Effector CD4-positive, alpha-beta T cell (primary cell): ENCODE measurements around the gene SRPK2.

Source experiments
- DNase-seq: peaks from one replicate; pipeline ENCODE4 v3.0.0-alpha.2; 2020

SRPK2 gene

DNA sequence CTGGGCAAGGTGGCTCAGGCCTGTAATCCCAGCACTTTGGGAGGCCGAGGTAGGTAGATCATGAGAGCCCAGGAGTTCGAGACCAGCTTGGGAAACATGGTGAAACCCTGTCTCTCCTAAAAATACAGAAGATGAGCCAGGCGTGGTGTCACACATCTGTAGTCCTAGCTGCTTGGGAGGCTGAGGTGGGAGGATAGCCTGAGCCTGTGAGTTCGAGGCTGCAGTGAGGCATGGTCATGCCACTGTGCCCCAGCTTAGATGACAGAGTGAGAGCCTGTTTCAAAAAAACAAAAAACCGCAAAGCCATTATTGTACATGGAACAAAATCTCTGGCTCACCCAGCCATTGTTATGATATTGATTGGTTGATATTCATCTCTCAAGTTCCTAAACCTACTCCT lies 321.0 kb downstream of the SRPK2 start:
- no peak for DNase-seq
